H1 (cell line): ENCODE data around the gene CARD16. TPM values are rescaled to one million over a fixed set of nuclear protein-coding genes. Genes with fewer than 3 reads are reported as not detected.

Source experiments
- CBX8 ChIP-seq: fragments of 300-800, 300-1000 bp; sonication (generic); IDR thresholded peaks from 2 replicates; pipeline ENCODE4 v1.7.1; 2016; ENCODE audit warnings: low read depth, low read length, borderline replicate concordance
- CHD7 ChIP-seq: fragments of 300-600 bp; sonication (generic); IDR thresholded peaks from 2 replicates; pipeline ENCODE4 v1.7.1; 2012; ENCODE audit warnings: low read length, moderate library complexity, mild to moderate bottlenecking, inconsistent platforms; ENCODE audit not compliant: insufficient replicate concordance
- GTF2F1 ChIP-seq: IDR thresholded peaks from 2 replicates; pipeline ENCODE4 v1.6.1; 2012; ENCODE audit warnings: low read depth, low read length, improper control_type of control experiment, borderline replicate concordance
- JUND ChIP-seq: IDR thresholded peaks from 2 replicates; pipeline ENCODE4 v1.6.1; 2011; ENCODE audit warnings: mild to moderate bottlenecking, improper control_type of control experiment, low read length
- MAX ChIP-seq: IDR thresholded peaks from 2 replicates; pipeline ENCODE4 v1.6.1; 2012; ENCODE audit warnings: inconsistent platforms
- POLR2A ChIP-seq, 2 experiments: IDR thresholded peaks; 1 replicate in 1 of 2; 2 replicates in 1 of 2; pipeline ENCODE4 v1.6.1; 2011; ENCODE audit warnings: low read depth in 2 of 2, low read length in 2 of 2, mild to moderate bottlenecking in 2 of 2; ENCODE audit errors: control extremely low read depth in 1 of 2
- RNF2 ChIP-seq: fragments of 200-900, 300-1000 bp; sonication (generic); IDR thresholded peaks from 2 replicates; pipeline ENCODE4 v1.7.1; 2016; ENCODE audit warnings: borderline replicate concordance, low read depth, mild to moderate bottlenecking, antibody characterized with exemption, low read length; ENCODE audit not compliant: poor library complexity, severe bottlenecking; ENCODE audit errors: missing control alignments
- SIN3A ChIP-seq, 2 experiments: IDR thresholded peaks in 1 of 2; conservative IDR thresholded peaks in 1 of 2; 2 replicates each; pipeline ENCODE4 v1.6.1; 2011 to 2012; ENCODE audit warnings: low read length in 2 of 2, improper control_type of control experiment in 1 of 2, low read depth in 1 of 2, mild to moderate bottlenecking in 1 of 2
- TAF1 ChIP-seq: IDR thresholded peaks from 2 replicates; pipeline ENCODE4 v1.6.1; 2011; ENCODE audit warnings: mild to moderate bottlenecking, low read depth, low read length
- YY1 ChIP-seq: IDR thresholded peaks from 2 replicates; pipeline ENCODE4 v1.6.1; 2011; ENCODE audit warnings: low read depth, mild to moderate bottlenecking, low read length
- polyA plus RNA-seq, 7 experiments: library from polyadenylated mRNA; depleted of rRNA in 3 of 7; stranded (reverse) in 5 of 7; unstranded in 2 of 7; fragments of >200 nt in 5 of 7; fragments of 200-250 nt in 2 of 7; gene quantifications; 1 replicate in 5 of 7; 2 replicates in 1 of 7; 4 replicates in 1 of 7; pipeline versions ENCODE4 v1.2.1 to v1.2.3, GENCODE V29; 2011 to 2013; ENCODE audit warnings: missing spikeins in 2 of 7, mixed read lengths in 2 of 7
- total RNA-seq: library from RNA; stranded (reverse); fragmentation: NEBNext Ultra II Directional; extraction: Animal tissue kit (Norgen Biotek cat#: 25700); gene quantifications from 2 replicates; pipeline ENCODE4 v1.2.1, GENCODE V29; 2021

Gene CARD16
- total and polyA plus RNA-seq, 2 of the 8 experiments (the other 6 are each of a cell fraction or from before 2014, with no cell fraction given) = not detected

- TF ChIP-seq CHD7 (no peak), CBX8 (no peak), JUND (no peak), GTF2F1 (no peak), RNF2 (no peak), TAF1 (no peak), SIN3A (conservative IDR thresholded peaks at IDR 0.05 in 1 of 2, IDR thresholded peaks at IDR 0.05 in 1 of 2; ENCODE audit: low read depth in 1 of 2, low read length in 2 of 2) (no peak), MAX (no peak), POLR2A (IDR thresholded peaks at IDR 0.05; ENCODE audit: control extremely low read depth in 1 of 2, low read depth in 2 of 2, low read length in 2 of 2) (no peak), YY1 (no peak)
These were observed 1.9 kb upstream of the CARD16 start (continued) for GRCh38 chr11:105046898-105047579.
